IMR-90 (cell line): ENCODE measurements around the gene STX18. TPM values are rescaled to one million over a fixed set of nuclear protein-coding genes. Genes with fewer than 3 reads are reported as not detected.

Experiments
- ATAC-seq: fragments of 200-7000 bp; cut with Tn5 transposase; 2 replicates; pipeline ENCODE4 v1.9.1; 2020; ENCODE audit warnings: low read depth, mild to moderate bottlenecking, moderate library complexity
- BruUV-seq: library from RNA; stranded (reverse); fragments of 400-500 nt; replicated peaks from 2 replicates; lab custom pipeline; 2021; lab: Mats Ljungman, UMichigan
- CTCF ChIA-PET: fragments of 300-600 bp; formaldehyde crosslinking; extraction: SDS; loops from one replicate; lab custom pipeline; 2021; ENCODE audit warnings: antibody characterized with exemption; lab: Yijun Ruan, JAX
- POLR2A ChIA-PET: fragments of 300-600 bp; sonication (Branson Sonifier 250); formaldehyde crosslinking; loops from one replicate; lab custom pipeline; 2022; ENCODE audit warnings: antibody characterized with exemption; ENCODE audit not compliant: unreplicated experiment; lab: Charles Lee
- DNase-seq: peaks from one replicate; pipeline ENCODE4 v3.0.0; 2013
- H2AFZ ChIP-seq: replicated peaks from 2 replicates; pipeline ENCODE3; 2013; ENCODE audit warnings: low read length, mild to moderate bottlenecking; ENCODE audit not compliant: poor library complexity
- H2AK5ac ChIP-seq: 2 replicates; pipeline ENCODE4 v1.6.1; 2013; ENCODE audit warnings: low read depth, low read length, inconsistent platforms
- H2AK9ac ChIP-seq: replicated peaks from 2 replicates; pipeline ENCODE3; 2013; ENCODE audit warnings: mild to moderate bottlenecking, low read depth, low read length, moderate library complexity; ENCODE audit not compliant: poor library complexity
- H2BK120ac ChIP-seq: 2 replicates; pipeline ENCODE4 v1.6.1; 2013; ENCODE audit warnings: low read depth, low read length, inconsistent platforms
- H2BK15ac ChIP-seq: 3 replicates; pipeline ENCODE4 v1.6.1; 2013; ENCODE audit warnings: low read depth, low read length, inconsistent platforms
- H2BK20ac ChIP-seq: 2 replicates; pipeline ENCODE4 v1.6.1; 2013; ENCODE audit warnings: low read depth, mild to moderate bottlenecking, inconsistent platforms, low read length, moderate library complexity
- H2BK5ac ChIP-seq: 2 replicates; pipeline ENCODE4 v1.6.1; 2013; ENCODE audit warnings: mild to moderate bottlenecking, low read depth, low read length, inconsistent platforms; ENCODE audit not compliant: poor library complexity, severe bottlenecking
- H3K14ac ChIP-seq: replicated peaks from 2 replicates; pipeline ENCODE4 v1.6.1; 2013; ENCODE audit warnings: low read depth, low read length, inconsistent platforms
- H3K18ac ChIP-seq: 2 replicates; pipeline ENCODE4 v1.6.1; 2013; ENCODE audit warnings: low read depth, low read length, control low read depth
- H3K23ac ChIP-seq: 2 replicates; pipeline ENCODE4 v1.6.1; 2013; ENCODE audit warnings: low read depth, low read length, inconsistent platforms
- H3K27ac ChIP-seq: 2 replicates; pipeline ENCODE4 v1.5.1; 2013; ENCODE audit warnings: mild to moderate bottlenecking, control low read depth, low read length; ENCODE audit not compliant: insufficient read depth
- H3K27me3 ChIP-seq: 2 replicates; pipeline ENCODE4 v1.6.1; 2013; ENCODE audit warnings: low read length; ENCODE audit not compliant: control insufficient read depth, insufficient read depth
- H3K36me3 ChIP-seq: 2 replicates; pipeline ENCODE4 v1.6.1; 2013; ENCODE audit warnings: low read length, mixed read lengths; ENCODE audit not compliant: control insufficient read depth, insufficient read depth
- H3K4ac ChIP-seq: 2 replicates; pipeline ENCODE4 v1.6.1; 2013; ENCODE audit warnings: low read depth, low read length, inconsistent platforms
- H3K4me1 ChIP-seq: 2 replicates; pipeline ENCODE4 v1.6.1; 2013; ENCODE audit warnings: low read length, mixed read lengths; ENCODE audit not compliant: control insufficient read depth, insufficient read depth
- H3K4me2 ChIP-seq: 2 replicates; pipeline ENCODE4 v1.6.1; 2013; ENCODE audit warnings: low read depth, mild to moderate bottlenecking, control low read depth, low read length, moderate library complexity
- H3K4me3 ChIP-seq: 2 replicates; pipeline ENCODE4 v1.5.1; 2013; ENCODE audit warnings: low read depth, mild to moderate bottlenecking, control low read depth, low read length, moderate library complexity; ENCODE audit not compliant: insufficient read depth
- H3K56ac ChIP-seq: 2 replicates; pipeline ENCODE4 v1.6.1; 2013; ENCODE audit warnings: low read length, inconsistent platforms; ENCODE audit not compliant: insufficient read depth; ENCODE audit errors: extremely low read depth
- H3K79me1 ChIP-seq, 2 experiments: 2 replicates each; pipeline ENCODE4 v1.6.1; 2013; ENCODE audit warnings: low read length in 2 of 2, inconsistent platforms in 1 of 2, low read depth in 1 of 2
- H3K9ac ChIP-seq: 2 replicates; pipeline ENCODE4 v1.6.1; 2013; ENCODE audit warnings: low read depth, low read length, control low read depth
- H3K9me1 ChIP-seq: 2 replicates; pipeline ENCODE4 v1.6.1; 2013; ENCODE audit warnings: low read length, inconsistent platforms; ENCODE audit not compliant: insufficient read depth
- H3K9me3 ChIP-seq: 2 replicates; pipeline ENCODE4 v1.6.1; 2013; ENCODE audit warnings: low read length; ENCODE audit not compliant: control insufficient read depth, insufficient read depth
- H4K20me1 ChIP-seq: 2 replicates; pipeline ENCODE4 v1.6.1; 2013; ENCODE audit warnings: low read length, inconsistent platforms; ENCODE audit not compliant: insufficient read depth
- H4K5ac ChIP-seq: 2 replicates; pipeline ENCODE4 v1.6.1; 2013; ENCODE audit warnings: mild to moderate bottlenecking, low read depth, low read length, control low read depth
- H4K8ac ChIP-seq, 2 experiments: 2 replicates each; pipeline ENCODE4 v1.6.1; 2013; ENCODE audit warnings: low read depth in 2 of 2, low read length in 2 of 2, control low read depth in 1 of 2, inconsistent platforms in 1 of 2
- H4K91ac ChIP-seq: 2 replicates; pipeline ENCODE4 v1.6.1; 2013; ENCODE audit warnings: low read depth, low read length, inconsistent platforms; ENCODE audit not compliant: insufficient read depth
- CEBPB ChIP-seq: IDR thresholded peaks from 2 replicates; pipeline ENCODE4 v1.6.1; 2012; ENCODE audit warnings: low read depth, low read length, improper control_type of control experiment
- CHD1 ChIP-seq: IDR thresholded peaks from 2 replicates; pipeline ENCODE4 v1.6.1; 2012; ENCODE audit warnings: low read depth, low read length, improper control_type of control experiment
- CTCF ChIP-seq: conservative IDR thresholded peaks from 2 replicates; pipeline ENCODE4 v1.5.1; 2012; ENCODE audit warnings: mild to moderate bottlenecking, low read depth, low read length, improper control_type of control experiment
- FOS ChIP-seq: fragments of 150-350 bp; IDR thresholded peaks from 2 replicates; pipeline ENCODE4 v1.6.1; 2016; ENCODE audit warnings: low read depth, low read length
- MAFK ChIP-seq: IDR thresholded peaks from 2 replicates; pipeline ENCODE4 v1.6.1; 2012; ENCODE audit warnings: low read depth, low read length, improper control_type of control experiment
- MAZ ChIP-seq: IDR thresholded peaks from 2 replicates; pipeline ENCODE4 v1.6.1; 2012; ENCODE audit warnings: low read depth, mild to moderate bottlenecking, low read length, improper control_type of control experiment, moderate library complexity, borderline replicate concordance
- MXI1 ChIP-seq: IDR thresholded peaks from 2 replicates; pipeline ENCODE4 v1.6.1; 2012; ENCODE audit warnings: low read depth, mild to moderate bottlenecking, low read length, moderate library complexity, borderline replicate concordance
- POLR2A ChIP-seq: IDR thresholded peaks from 2 replicates; pipeline ENCODE4 v1.6.1; 2012; ENCODE audit warnings: mild to moderate bottlenecking, low read depth, low read length
- RAD21 ChIP-seq: IDR thresholded peaks from 2 replicates; pipeline ENCODE4 v1.6.1; 2012; ENCODE audit warnings: low read length, improper control_type of control experiment
- RCOR1 ChIP-seq: IDR thresholded peaks from 2 replicates; pipeline ENCODE4 v1.6.1; 2012; ENCODE audit warnings: mild to moderate bottlenecking, low read length, improper control_type of control experiment; ENCODE audit not compliant: insufficient replicate concordance
- RFX5 ChIP-seq: IDR thresholded peaks from 2 replicates; pipeline ENCODE4 v1.8.0; 2012; ENCODE audit warnings: low read depth, mild to moderate bottlenecking, low read length, moderate library complexity
- SMC3 ChIP-seq: fragments of 150-350 bp; IDR thresholded peaks from 2 replicates; pipeline ENCODE4 v1.6.1; 2016; ENCODE audit warnings: low read depth, mild to moderate bottlenecking, antibody characterized with exemption, low read length, moderate library complexity
- WGBS, 2 experiments: methylation state at CpG; one replicate each; pipeline versions ENCODE4 v1.1.5 to v1.1.7; 2013; ENCODE audit warnings: missing lambda C conversion rate in 2 of 2; ENCODE audit not compliant: insufficient read length in 1 of 2; ENCODE audit errors: extremely low coverage in 2 of 2; 5-methylcytosine and 5-hydroxymethylcytosine counted together
- dilution Hi-C: fragments of 300-500 bp; cut with HindIII; formaldehyde crosslinking; loops from one replicate; pipeline ENCODE4 v1.14.3; 2018; ENCODE audit warnings: low sequenced_read_pairs; ENCODE audit not compliant: unreplicated experiment
- in situ Hi-C: fragments of 300-500 bp; cut with MboI; formaldehyde crosslinking; loops from 3 replicates; pipeline ENCODE4 v1.14.3; 2019; ENCODE audit warnings: low sequenced_read_pairs, inconsistent platforms, mixed read lengths
- intact Hi-C: fragments of 100-400 bp; cut with micrococcal nuclease; formaldehyde crosslinking; loops from 2 replicates; pipeline ENCODE4 v1.10.0; 2022
- polyA plus RNA-seq, 3 experiments: library from polyadenylated mRNA; depleted of rRNA; stranded (reverse); fragments of >200 nt; gene quantifications; 2 replicates each; pipeline ENCODE4 v1.2.3, GENCODE V29; 2012; ENCODE audit warnings: low replicate concordance in 1 of 3
- total RNA-seq: library from RNA; depleted of rRNA; stranded (reverse); fragments of >200 nt; gene quantifications from 2 replicates; pipeline ENCODE4 v1.2.3, GENCODE V29; 2012
- TF ChIP-seq, protein P1 (sequence below): fragments of 150-350 bp; IDR thresholded peaks from 2 replicates; pipeline ENCODE4 v1.6.1; 2017; ENCODE audit warnings: mild to moderate bottlenecking, antibody characterized with exemption, low read length, low read depth

STX18 gene
- total and polyA plus RNA-seq, 2 of the 4 experiments (the other 2 are of a cell fraction), result 20.1 to 23.4 TPM

DNA sequence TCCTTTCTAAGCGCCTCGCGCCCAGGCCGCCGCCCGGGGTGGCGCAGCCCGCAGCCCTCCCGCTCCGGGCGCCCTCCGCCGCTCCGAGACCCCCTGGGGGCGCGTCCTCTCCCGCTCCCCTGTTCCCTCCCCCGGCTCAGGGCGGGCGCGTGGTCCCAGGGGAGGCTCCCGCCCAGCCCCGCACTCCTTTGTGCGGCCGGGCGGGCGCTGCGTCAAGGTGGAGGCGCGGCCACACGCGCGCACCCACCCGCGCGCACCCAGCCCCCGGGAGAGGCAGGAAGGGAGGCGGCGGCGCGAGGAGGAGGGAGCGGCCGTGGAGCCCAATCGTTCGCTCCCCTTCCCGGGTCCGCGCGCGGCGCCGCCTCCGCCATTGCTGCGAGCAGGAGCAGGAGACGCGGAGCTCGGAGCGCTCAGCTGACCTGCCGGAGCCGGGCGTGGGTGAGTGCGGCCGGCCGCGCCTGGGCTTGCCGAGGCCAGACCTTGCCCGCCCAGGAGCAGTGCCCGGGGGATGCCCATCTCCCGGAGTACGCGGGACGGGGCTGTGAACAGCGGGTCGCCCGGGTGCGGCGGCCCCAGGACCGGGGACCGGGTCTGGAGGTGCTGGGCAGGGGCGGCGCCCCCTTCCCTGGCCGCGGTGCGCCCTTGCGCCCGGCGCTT is 155.0 kb downstream of the STX18 start, which contains the start of gene NSG1:
Gene NSG1, plus strand, starts transcription at position 367 of the 657 bp plus-strand sequence. CDS start 528 bp downstream, outside the sequence.
- Histone ChIP-seq H4K91ac (no peak within 1 kb of the TSS), H2AK5ac (no peak within 1 kb of the TSS), H3K27ac (no peak within 1 kb of the TSS; the same call in 1 of the 2 replicates), H3K4me3 (peak within 1 kb of the TSS; percentile 59), H4K20me1 (no peaks in the 10 kb centered on the region; the same call in 1 of the 2 replicates), H2BK15ac (no peak within 1 kb of the TSS), H2AFZ (peak within 1 kb of the TSS; percentile 85), H2AK9ac (no peak within 1 kb of the TSS), H3K4ac (no peak within 1 kb of the TSS), H3K27me3 (peaks cover 81% of the 10 kb centered on the region), H3K9me3 (no peaks in the 10 kb centered on the region), H3K36me3 (no peaks in the 10 kb centered on the region; the same call in 1 of the 2 replicates), H3K23ac (no peak within 1 kb of the TSS), H3K14ac (no peak within 1 kb of the TSS), H2BK20ac (no peak within 1 kb of the TSS), H2BK5ac (no peak within 1 kb of the TSS), H4K8ac (no peak within 1 kb of the TSS), H3K56ac (no peak within 1 kb of the TSS), H3K9me1 (no peaks in the 10 kb centered on the region), H3K4me1 (peaks cover 4% of the 10 kb centered on the region; the same call in 1 of the 2 replicates), H3K18ac (no peak within 1 kb of the TSS), H3K9ac (peak within 1 kb of the TSS; percentile 17; the same call in 1 of the 2 replicates), H3K79me1 (no peaks in the 10 kb centered on the region), H2BK120ac (no peak within 1 kb of the TSS), H3K4me2 (peak within 1 kb of the TSS; percentile 85), H4K5ac (no peak within 1 kb of the TSS)
- ATAC-seq (peak; percentile 79), DNase-seq (peak; percentile 18)
- ChIA-PET CTCF (no interaction called here), POLR2A (no interaction called here)
- dilution Hi-C loops, result no loop called here
- TF ChIP-seq, protein P1, sequence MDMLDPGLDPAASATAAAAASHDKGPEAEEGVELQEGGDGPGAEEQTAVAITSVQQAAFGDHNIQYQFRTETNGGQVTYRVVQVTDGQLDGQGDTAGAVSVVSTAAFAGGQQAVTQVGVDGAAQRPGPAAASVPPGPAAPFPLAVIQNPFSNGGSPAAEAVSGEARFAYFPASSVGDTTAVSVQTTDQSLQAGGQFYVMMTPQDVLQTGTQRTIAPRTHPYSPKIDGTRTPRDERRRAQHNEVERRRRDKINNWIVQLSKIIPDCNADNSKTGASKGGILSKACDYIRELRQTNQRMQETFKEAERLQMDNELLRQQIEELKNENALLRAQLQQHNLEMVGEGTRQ, result no peak
- TF ChIP-seq CHD1 (no peak), SMC3 (no peak), MXI1 (no peak), RFX5 (no peak), CTCF (no peak), RAD21 (no peak), RCOR1 (no peak), MAFK (no peak), FOS (no peak), POLR2A (no peak), CEBPB (no peak), MAZ (no peak)
- intact Hi-C loops, result no loop called here
- BruUV-seq, result no TSS peak
- in situ Hi-C loops, result no loop called here
- 0% methylated on average over 10 of the region's 87 CpGs; no CpG with 5 or more reads in 1 of the 2 experiments for WGBS, 2 experiments
